Astrocyte (in vitro differentiated cells and primary cell): ENCODE measurements around the gene POLD3. TPM values are rescaled to one million over a fixed set of nuclear protein-coding genes. Genes with fewer than 3 reads are reported as not detected.

Experiments
- DNase-seq: peaks from one replicate; pipeline ENCODE4 v3.0.0-alpha.2; 2010; ENCODE audit warnings: low read depth
- FAIRE-seq: peaks from 2 replicates; lab custom pipeline; 2011; peaks lifted over from hg19 to GRCh38; lab: Jason Lieb, UNC
- H2AFZ ChIP-seq: 2 replicates; pipeline ENCODE4 v1.6.0; 2012; ENCODE audit warnings: low read depth, low read length, inconsistent platforms
- H3K27ac ChIP-seq: 2 replicates; pipeline ENCODE4 v1.5.1; 2011; ENCODE audit warnings: low read depth, low read length, inconsistent platforms
- H3K27me3 ChIP-seq: 2 replicates; pipeline ENCODE4 v1.6.0; 2011; ENCODE audit warnings: low read length, inconsistent platforms; ENCODE audit not compliant: insufficient read depth
- H3K36me3 ChIP-seq: 2 replicates; pipeline ENCODE4 v1.5.1; 2011; ENCODE audit warnings: low read length, inconsistent platforms; ENCODE audit not compliant: insufficient read depth
- H3K4me1 ChIP-seq: 2 replicates; pipeline ENCODE4 v1.5.1; 2011; ENCODE audit warnings: low read length, inconsistent platforms; ENCODE audit not compliant: insufficient read depth
- H3K4me2 ChIP-seq: 2 replicates; pipeline ENCODE4 v1.6.0; 2012; ENCODE audit warnings: low read length, inconsistent platforms
- H3K4me3 ChIP-seq: 2 replicates; pipeline ENCODE4 v1.5.1; 2011; ENCODE audit warnings: low read depth, mild to moderate bottlenecking, low read length, inconsistent platforms; ENCODE audit not compliant: insufficient read depth
- H3K79me2 ChIP-seq: 2 replicates; pipeline ENCODE4 v1.6.0; 2012; ENCODE audit warnings: mild to moderate bottlenecking, low read length, inconsistent platforms; ENCODE audit not compliant: insufficient read depth
- H3K9ac ChIP-seq: 2 replicates; pipeline ENCODE4 v1.6.0; 2012; ENCODE audit warnings: mild to moderate bottlenecking, low read length, inconsistent platforms
- H3K9me3 ChIP-seq: 2 replicates; pipeline ENCODE4 v1.5.1; 2012; ENCODE audit warnings: low read depth, mild to moderate bottlenecking, low read length, inconsistent platforms; ENCODE audit not compliant: insufficient read depth
- H4K20me1 ChIP-seq: 2 replicates; pipeline ENCODE4 v1.6.0; 2012; ENCODE audit warnings: low read length, inconsistent platforms; ENCODE audit not compliant: insufficient read depth
- H3K27ac Mint-ChIP-seq: one replicate; pipeline ENCODE4 v1.8.0; 2021; ENCODE audit warnings: mild to moderate bottlenecking, mixed read lengths; ENCODE audit not compliant: unreplicated experiment
- H3K27me3 Mint-ChIP-seq: one replicate; pipeline ENCODE4 v1.8.0; 2021; ENCODE audit warnings: low read depth, mixed read lengths; ENCODE audit not compliant: unreplicated experiment
- H3K36me3 Mint-ChIP-seq: one replicate; pipeline ENCODE4 v1.8.0; 2021; ENCODE audit warnings: low read depth, mixed read lengths; ENCODE audit not compliant: unreplicated experiment
- H3K4me1 Mint-ChIP-seq: one replicate; pipeline ENCODE4 v1.8.0; 2021; ENCODE audit warnings: low read depth, mixed read lengths; ENCODE audit not compliant: unreplicated experiment
- H3K4me3 Mint-ChIP-seq: one replicate; pipeline ENCODE4 v1.8.0; 2021; ENCODE audit warnings: mild to moderate bottlenecking, moderate library complexity, mixed read lengths; ENCODE audit not compliant: unreplicated experiment
- H3K9me3 Mint-ChIP-seq: one replicate; pipeline ENCODE4 v1.8.0; 2021; ENCODE audit warnings: mild to moderate bottlenecking, mixed read lengths; ENCODE audit not compliant: unreplicated experiment
- CTCF ChIP-seq: IDR thresholded peaks from 2 replicates; pipeline ENCODE4 v1.5.1; 2011; ENCODE audit warnings: low read depth, mild to moderate bottlenecking, inconsistent platforms, low read length, moderate library complexity; ENCODE audit not compliant: insufficient read depth
- EZH2 ChIP-seq: IDR thresholded peaks from 2 replicates; pipeline ENCODE4 v1.6.1; 2012; ENCODE audit warnings: mild to moderate bottlenecking, low read length, inconsistent platforms; ENCODE audit not compliant: insufficient read depth
- total RNA-seq: library from RNA; stranded (reverse); gene quantifications from 2 replicates; pipeline ENCODE4 v1.2.1, GENCODE V29; 2021

The POLD3 gene
- total RNA-seq, 1 donor from 2014 or later = 6.5 TPM

GRCh38 chr11:74592063-74592440 is 330 bp upstream of the POLD3 start:
- peaks cover 24% of the 10 kb centered on the region for H3K79me2 ChIP-seq
- DNase-seq (no peak), FAIRE-seq (no peak)
- H3K36me3 Mint-ChIP-seq = no peaks in the 10 kb centered on the region
- H3K9ac ChIP-seq = peak overlapping the region; percentile 96
- peaks cover 4% of the 10 kb centered on the region for H3K36me3 ChIP-seq
- peaks cover 7% of the 10 kb centered on the region for H3K4me1 ChIP-seq
- peak overlapping the region; percentile 92 for H3K4me3 ChIP-seq
- no peak overlapping the region for H3K27ac Mint-ChIP-seq
- H3K9me3 Mint-ChIP-seq = no peaks in the 10 kb centered on the region
- peaks cover 3% of the 10 kb centered on the region for H3K27me3 Mint-ChIP-seq
- no peak overlapping the region for H3K27ac ChIP-seq
- H3K27me3 ChIP-seq = no peaks in the 10 kb centered on the region
- no peaks in the 10 kb centered on the region for H4K20me1 ChIP-seq
- TF ChIP-seq EZH2 (no peak), CTCF (no peak)
- peaks cover 6% of the 10 kb centered on the region for H3K4me1 Mint-ChIP-seq
- no peaks in the 10 kb centered on the region for H3K9me3 ChIP-seq
- peak overlapping the region; percentile 97 for H3K4me3 Mint-ChIP-seq
- H2AFZ ChIP-seq = peak overlapping the region; percentile 98
- H3K4me2 ChIP-seq = peak overlapping the region; percentile 91

GRCh38 chr11:74593463-74593862 is 1.1 kb downstream of the POLD3 start:
- Histone ChIP-seq H3K27me3 (no peaks in the 10 kb centered on the region), H3K4me2 (peak overlapping the region; percentile 91), H3K36me3 (peaks cover 4% of the 10 kb centered on the region), H3K79me2 (peaks cover 24% of the 10 kb centered on the region), H3K9ac (peak overlapping the region; percentile 96), H3K9me3 (no peaks in the 10 kb centered on the region), H3K27ac (no peak overlapping the region), H2AFZ (peak overlapping the region; percentile 98), H3K4me1 (peaks cover 7% of the 10 kb centered on the region), H4K20me1 (no peaks in the 10 kb centered on the region), H3K4me3 (peak overlapping the region; percentile 92)
- FAIRE-seq (no peak), DNase-seq (no peak)
- H3K9me3 Mint-ChIP-seq = no peaks in the 10 kb centered on the region
- peaks cover 6% of the 10 kb centered on the region for H3K4me1 Mint-ChIP-seq
- H3K4me3 Mint-ChIP-seq = peak overlapping the region; percentile 97
- H3K27me3 Mint-ChIP-seq = no peaks in the 10 kb centered on the region
- H3K27ac Mint-ChIP-seq = no peak overlapping the region
- H3K36me3 Mint-ChIP-seq = no peaks in the 10 kb centered on the region
- TF ChIP-seq EZH2 = no peak
- no peak for TF ChIP-seq CTCF

- no peak overlapping the region for H3K4me3 Mint-ChIP-seq
- Histone ChIP-seq H3K79me2 (no peaks in the 10 kb centered on the region), H3K36me3 (peaks cover 6% of the 10 kb centered on the region), H3K9me3 (no peaks in the 10 kb centered on the region), H3K4me3 (no peak overlapping the region), H3K27ac (no peak overlapping the region), H2AFZ (no peak overlapping the region), H4K20me1 (no peaks in the 10 kb centered on the region), H3K4me1 (no peaks in the 10 kb centered on the region), H3K27me3 (no peaks in the 10 kb centered on the region), H3K4me2 (no peak overlapping the region), H3K9ac (no peak overlapping the region)
- TF ChIP-seq CTCF (no peak), EZH2 (no peak)
- H3K36me3 Mint-ChIP-seq = peaks cover 6% of the 10 kb centered on the region
- H3K4me1 Mint-ChIP-seq = no peaks in the 10 kb centered on the region
- FAIRE-seq (no peak), DNase-seq (no peak)
- H3K27ac Mint-ChIP-seq = no peak overlapping the region
- no peaks in the 10 kb centered on the region for H3K27me3 Mint-ChIP-seq
- H3K9me3 Mint-ChIP-seq = no peaks in the 10 kb centered on the region
Observed at GRCh38 chr11:74602637-74603556, 10.5 kb downstream of the POLD3 start.
